Mucosa of rectum (tissue), 2 donors: ENCODE data around the gene MEGF11.

Experiments
- H3K27ac ChIP-seq, 2 donors: one replicate each; pipeline ENCODE4 v1.7.0; 2013; ENCODE audit warnings: inconsistent platforms in 2 of 2, low read depth in 2 of 2, low read length in 2 of 2
- H3K27me3 ChIP-seq, 2 donors: one replicate each; pipeline ENCODE4 v1.7.0; 2013; ENCODE audit warnings: low read length in 2 of 2; ENCODE audit not compliant: control insufficient read depth in 2 of 2, insufficient read depth in 2 of 2
- H3K36me3 ChIP-seq, 2 donors: one replicate each; pipeline ENCODE4 v1.7.0; 2013; ENCODE audit warnings: low read length in 2 of 2; ENCODE audit not compliant: control insufficient read depth in 2 of 2, insufficient read depth in 2 of 2
- H3K4me1 ChIP-seq, 2 donors: one replicate each; pipeline ENCODE4 v1.7.0; 2013; ENCODE audit warnings: low read length in 2 of 2, mild to moderate bottlenecking in 1 of 2; ENCODE audit not compliant: control insufficient read depth in 2 of 2, insufficient read depth in 2 of 2
- H3K4me3 ChIP-seq, 2 donors: one replicate each; pipeline ENCODE4 v1.7.0; 2013; ENCODE audit warnings: low read length in 2 of 2
- H3K9ac ChIP-seq, 2 donors: one replicate each; pipeline ENCODE4 v1.7.0; 2013; ENCODE audit warnings: low read length in 2 of 2, low read depth in 1 of 2, mild to moderate bottlenecking in 1 of 2
- H3K9me3 ChIP-seq, 2 donors: one replicate each; pipeline ENCODE4 v1.7.0; 2013; ENCODE audit warnings: low read length in 2 of 2; ENCODE audit not compliant: control insufficient read depth in 2 of 2
- donor health status: healthy.
- donor health status: Normal muscosa, but diverticular disease.

The MEGF11 gene

DNA sequence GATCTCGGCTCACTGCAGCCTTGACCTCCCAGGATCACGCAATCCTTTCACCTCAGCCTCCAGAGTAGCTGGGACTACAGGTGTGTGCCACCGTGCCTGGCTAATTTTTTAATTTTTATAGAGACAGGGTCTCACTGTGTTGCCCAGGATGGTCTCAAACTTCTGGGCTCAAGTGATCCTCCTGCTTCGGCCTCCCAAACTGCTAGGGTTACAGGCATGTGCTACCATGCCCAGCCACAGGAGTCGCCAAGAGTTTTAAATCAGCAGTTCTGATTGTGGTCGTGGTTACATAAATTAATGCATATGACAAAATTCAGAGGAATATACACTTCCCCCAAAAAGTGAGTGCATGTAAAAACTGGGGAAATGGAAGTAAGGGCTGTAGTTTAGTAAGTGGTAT lies 32.9 kb downstream of the MEGF11 start:
- no peak overlapping the region for H3K9ac ChIP-seq
- H3K4me3 ChIP-seq = no peak overlapping the region
- no peak overlapping the region for H3K27ac ChIP-seq
- no peaks in the 10 kb centered on the region for H3K36me3 ChIP-seq
- no peaks in the 10 kb centered on the region for H3K4me1 ChIP-seq
- peaks cover 0 to 2% of the 10 kb centered on the region in 2 donors for H3K27me3 ChIP-seq
- no peaks in the 10 kb centered on the region for H3K9me3 ChIP-seq

DNA sequence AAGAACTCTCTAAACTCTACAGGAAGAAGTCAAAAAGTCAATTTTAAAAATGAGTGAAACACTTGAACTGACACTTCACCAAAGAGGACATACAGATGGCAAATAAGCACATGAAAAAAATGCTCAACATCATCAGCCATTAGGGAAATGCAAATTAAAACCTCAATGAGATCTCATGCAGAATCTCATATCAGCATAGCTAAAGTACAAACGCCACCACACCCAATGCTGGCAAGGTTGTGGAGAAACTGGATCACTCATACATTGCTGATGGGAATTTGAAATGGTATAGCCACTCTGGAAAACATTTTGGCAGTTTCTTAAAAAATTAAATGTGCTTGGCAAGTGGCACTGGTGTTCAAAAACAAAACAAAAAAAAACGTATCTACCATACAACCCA lies 34.2 kb downstream of the MEGF11 start:
- Histone ChIP-seq H3K9me3 (no peaks in the 10 kb centered on the region), H3K36me3 (no peaks in the 10 kb centered on the region), H3K4me1 (no peaks in the 10 kb centered on the region), H3K27ac (no peak overlapping the region), H3K27me3 (peaks cover 0 to 2% of the 10 kb centered on the region in 2 donors), H3K9ac (no peak overlapping the region), H3K4me3 (no peak overlapping the region)

DNA sequence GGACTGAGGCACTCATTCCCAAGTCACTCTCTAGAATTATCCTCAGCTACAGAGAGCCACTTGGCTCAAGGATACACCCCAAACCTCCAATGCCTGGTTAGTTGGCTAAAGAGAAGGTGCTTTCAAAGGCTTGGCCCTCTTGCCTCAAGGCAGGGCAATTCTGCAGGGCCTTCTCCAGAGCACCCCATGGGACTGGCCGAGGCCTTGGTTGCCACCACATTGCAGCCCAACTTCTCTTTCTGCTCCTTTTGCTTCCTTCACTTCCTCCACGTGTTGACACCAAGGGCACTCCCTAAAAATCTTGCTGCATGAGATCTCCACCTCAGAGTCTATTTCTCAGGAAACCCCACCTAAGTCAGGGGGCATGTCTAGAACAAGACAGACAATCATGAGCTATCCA lies 36.7 kb downstream of the MEGF11 start:
- Histone ChIP-seq H3K4me3 (no peak overlapping the region), H3K9ac (no peak overlapping the region), H3K27ac (no peak overlapping the region), H3K36me3 (no peaks in the 10 kb centered on the region), H3K4me1 (no peaks in the 10 kb centered on the region), H3K9me3 (no peaks in the 10 kb centered on the region), H3K27me3 (peaks cover 0 to 2% of the 10 kb centered on the region in 2 donors)

DNA sequence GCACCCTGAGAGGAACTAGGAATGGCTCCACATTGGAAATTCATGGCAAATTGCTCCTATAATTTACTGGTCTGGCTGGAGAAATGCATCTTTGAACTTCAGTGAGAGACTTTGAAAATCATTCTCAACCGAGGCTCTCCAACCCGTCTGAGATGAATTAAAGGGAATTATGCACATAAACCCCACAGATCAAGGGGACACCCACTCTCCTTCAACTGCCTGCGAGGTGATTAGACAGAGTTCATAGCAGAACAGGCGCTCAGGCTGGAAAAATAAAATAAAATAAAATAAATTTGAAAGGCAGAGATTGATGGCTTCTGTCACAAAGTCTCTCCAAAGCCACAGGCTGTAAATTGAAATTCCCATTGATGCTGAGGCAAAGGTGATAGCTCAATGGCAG lies 37.7 kb downstream of the MEGF11 start:
- no peaks in the 10 kb centered on the region for H3K9me3 ChIP-seq
- no peaks in the 10 kb centered on the region for H3K4me1 ChIP-seq
- H3K27ac ChIP-seq = no peak overlapping the region
- no peaks in the 10 kb centered on the region for H3K36me3 ChIP-seq
- no peak overlapping the region for H3K9ac ChIP-seq
- H3K4me3 ChIP-seq = no peak overlapping the region
- H3K27me3 ChIP-seq = peaks cover 0 to 2% of the 10 kb centered on the region in 2 donors

DNA sequence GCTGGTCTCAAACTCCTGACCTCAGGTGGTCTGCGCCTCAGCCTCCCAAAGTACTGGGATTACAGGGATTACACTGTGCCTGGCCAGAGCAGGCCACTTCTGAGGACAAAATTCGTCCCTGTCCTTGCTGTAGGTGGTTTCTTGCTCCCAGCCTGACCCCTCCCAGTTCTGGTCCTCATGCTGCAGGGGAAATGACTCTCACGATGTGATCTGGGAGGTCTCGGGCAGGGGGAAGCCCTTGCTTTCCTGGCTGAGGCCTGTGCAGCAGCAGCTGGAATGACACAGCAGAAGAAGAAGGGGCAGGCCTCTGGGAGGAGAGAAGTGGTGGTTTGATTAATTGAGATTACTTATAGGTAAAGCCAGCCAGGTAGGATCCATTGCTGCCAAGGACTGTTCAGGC lies 39.3 kb downstream of the MEGF11 start:
- Histone ChIP-seq H3K4me3 (no peak overlapping the region), H3K27ac (no peak overlapping the region), H3K27me3 (peaks cover 0 to 2% of the 10 kb centered on the region in 2 donors), H3K9ac (no peak overlapping the region), H3K9me3 (no peaks in the 10 kb centered on the region), H3K4me1 (no peaks in the 10 kb centered on the region), H3K36me3 (no peaks in the 10 kb centered on the region)

DNA sequence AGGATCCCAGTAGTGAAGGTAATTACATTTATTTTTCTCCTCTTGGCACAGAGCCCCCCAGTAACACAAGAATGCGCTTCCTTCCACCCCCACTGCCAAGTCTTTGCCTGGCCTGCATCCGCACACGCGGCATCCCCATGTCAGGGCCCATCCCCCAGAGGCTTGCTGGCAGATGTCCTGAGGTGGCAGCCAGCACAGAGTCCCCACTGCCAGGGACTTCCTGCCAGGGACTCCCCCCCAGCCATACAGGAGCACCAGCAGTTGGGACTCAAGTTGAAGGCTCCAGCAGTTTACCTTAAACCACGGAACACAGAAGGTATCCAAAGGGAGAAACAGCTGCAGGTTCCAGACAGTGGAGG lies 41.0 kb downstream of the MEGF11 start:
- Histone ChIP-seq H3K4me1 (no peaks in the 10 kb centered on the region), H3K4me3 (no peak overlapping the region), H3K36me3 (no peaks in the 10 kb centered on the region), H3K27ac (no peak overlapping the region), H3K9me3 (no peaks in the 10 kb centered on the region), H3K9ac (no peak overlapping the region), H3K27me3 (peaks cover 0 to 2% of the 10 kb centered on the region in 2 donors)

DNA sequence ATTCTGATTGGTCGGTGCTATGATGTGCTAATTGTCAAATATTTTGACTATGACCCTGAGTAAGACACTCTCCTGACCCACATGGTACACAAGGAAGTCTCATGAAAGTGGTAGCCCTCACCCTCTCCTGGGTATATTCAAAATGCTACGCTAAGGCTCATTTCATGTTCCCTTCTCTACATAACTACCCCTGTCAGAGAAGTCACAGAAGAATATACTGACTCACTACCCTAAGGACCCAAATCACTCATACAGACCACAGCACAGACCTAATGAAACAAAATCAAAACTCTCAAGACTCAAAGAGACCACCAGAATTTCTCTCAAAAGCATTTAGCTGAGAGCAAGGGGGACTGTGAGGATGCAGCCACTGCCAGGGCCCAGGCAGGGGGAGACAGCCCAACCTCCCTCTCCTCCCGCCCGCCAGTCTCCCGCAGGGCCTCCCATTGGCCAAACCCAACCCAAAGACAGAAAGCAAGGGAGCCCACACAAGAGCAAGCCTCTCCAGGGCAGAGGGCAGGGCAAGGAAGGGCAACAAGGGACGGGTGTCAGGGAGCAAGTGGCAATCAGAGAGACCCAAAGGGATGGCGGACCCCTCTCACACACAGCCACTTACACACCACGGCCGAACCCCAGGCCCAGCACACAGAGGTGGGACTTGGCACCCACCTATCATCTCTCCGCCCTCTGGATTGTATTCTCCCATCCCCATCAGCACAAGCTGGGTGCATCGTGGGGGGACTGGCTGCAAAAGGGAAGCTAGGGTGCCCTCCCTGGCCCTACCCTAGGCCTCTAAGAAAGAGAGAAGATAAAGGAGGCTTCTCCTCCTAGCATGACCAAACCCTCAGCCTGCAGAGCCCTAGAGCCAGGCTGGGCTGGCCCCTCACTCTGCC lies 41.6 kb downstream of the MEGF11 start:
- no peak overlapping the region for H3K9ac ChIP-seq
- no peak overlapping the region for H3K4me3 ChIP-seq
- peaks cover 0 to 2% of the 10 kb centered on the region in 2 donors for H3K27me3 ChIP-seq
- no peaks in the 10 kb centered on the region for H3K4me1 ChIP-seq
- no peaks in the 10 kb centered on the region for H3K9me3 ChIP-seq
- no peaks in the 10 kb centered on the region for H3K36me3 ChIP-seq
- H3K27ac ChIP-seq = no peak overlapping the region

DNA sequence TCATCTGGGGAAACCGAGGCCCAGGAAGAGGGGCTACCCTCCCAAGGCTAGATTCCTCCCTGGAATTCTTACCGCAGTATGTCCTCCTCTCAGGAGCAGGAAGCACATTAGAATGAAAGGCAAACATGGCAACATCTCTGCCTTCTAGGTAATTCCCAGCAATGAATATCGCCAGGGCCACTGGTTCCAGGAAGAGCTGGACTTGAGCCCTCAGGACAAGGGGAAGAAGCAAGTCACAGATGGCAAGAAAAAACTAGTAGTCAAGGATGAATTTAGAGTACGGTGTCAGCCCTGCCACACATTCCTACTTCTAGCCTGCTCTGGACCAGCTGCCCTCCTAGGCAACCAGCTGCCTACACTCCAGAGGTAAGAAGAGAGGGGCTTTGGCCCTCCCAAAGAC lies 42.9 kb downstream of the MEGF11 start:
- no peak overlapping the region for H3K4me3 ChIP-seq

DNA sequence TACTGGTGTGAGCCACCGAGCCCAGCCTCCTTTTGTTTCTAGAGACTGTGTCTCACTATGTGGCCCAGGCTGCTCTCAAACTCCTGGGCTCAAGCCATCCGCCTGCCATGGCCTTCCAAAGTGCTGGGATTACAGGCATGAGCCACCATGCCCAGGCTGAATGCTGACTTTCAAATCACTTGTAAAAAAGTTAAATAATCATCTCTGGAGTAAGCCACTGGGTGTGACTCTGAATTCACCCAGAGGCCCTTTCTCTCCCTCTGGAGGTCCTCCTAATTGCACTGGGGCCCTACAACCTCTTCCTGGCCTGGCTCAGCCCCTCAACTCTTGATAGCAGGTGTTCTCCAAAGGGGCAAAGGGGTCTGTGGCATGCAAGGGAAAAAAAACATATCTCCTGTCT lies 54.8 kb downstream of the MEGF11 start:
- H3K4me3 ChIP-seq = no peak overlapping the region
- H3K4me1 ChIP-seq = no peaks in the 10 kb centered on the region

More for the DNA sequence above, 42.9 kb downstream of the MEGF11 start:
- H3K27ac ChIP-seq = no peak overlapping the region
- no peaks in the 10 kb centered on the region for H3K9me3 ChIP-seq
- no peak overlapping the region for H3K9ac ChIP-seq
- no peaks in the 10 kb centered on the region for H3K36me3 ChIP-seq
- H3K4me1 ChIP-seq = no peaks in the 10 kb centered on the region
- H3K27me3 ChIP-seq = no peaks in the 10 kb centered on the region

DNA sequence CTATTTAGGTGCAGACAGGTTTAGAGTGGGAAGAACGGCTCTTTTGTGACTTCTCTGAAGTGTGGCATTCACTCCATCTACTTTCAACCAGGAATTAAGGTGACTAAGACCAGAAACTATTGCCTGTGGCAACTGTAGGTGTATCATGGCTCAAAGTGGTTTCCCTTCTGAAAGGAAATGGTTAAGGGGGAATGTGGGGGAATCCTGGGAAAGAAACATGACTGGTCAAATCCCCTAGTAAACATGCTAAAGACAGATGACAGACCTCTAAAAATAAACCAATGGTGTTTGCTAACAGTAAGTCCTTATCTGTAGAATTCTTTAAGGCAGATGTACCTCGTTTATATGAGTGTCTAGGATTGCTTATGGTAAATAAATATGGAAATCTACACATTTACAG lies 56.9 kb downstream of the MEGF11 start:
- Histone ChIP-seq H3K36me3 (no peaks in the 10 kb centered on the region), H3K27ac (no peak overlapping the region), H3K27me3 (peaks cover 0 to 6% of the 10 kb centered on the region in 2 donors), H3K4me3 (no peak overlapping the region), H3K9me3 (no peaks in the 10 kb centered on the region), H3K4me1 (no peaks in the 10 kb centered on the region), H3K9ac (no peak overlapping the region)

More for the DNA sequence above, 54.8 kb downstream of the MEGF11 start:
- Histone ChIP-seq H3K27me3 (no peaks in the 10 kb centered on the region), H3K9me3 (no peaks in the 10 kb centered on the region), H3K9ac (no peak overlapping the region), H3K36me3 (no peaks in the 10 kb centered on the region), H3K27ac (no peak overlapping the region)
